NB4 (cell line): Measurements from ENCODE around the gene UBIAD1.

Experiments
- CTCF ChIP-seq: IDR thresholded peaks from one replicate; pipeline ENCODE4 v1.5.1; 2012; ENCODE audit warnings: low read depth, low read length
- MAX ChIP-seq: IDR thresholded peaks from 2 replicates; pipeline ENCODE4 v1.6.1; 2011; ENCODE audit warnings: low read depth, low read length

GRCh38 chr1:11283151-11283550 is 10.2 kb downstream of the UBIAD1 start:
- no peak for TF ChIP-seq CTCF
- no peak for TF ChIP-seq MAX
